ENCODE results near the gene SMURF2.

SMURF2 gene

GRCh38 chr17:64533784-64534183 lies 128.3 kb downstream of the SMURF2 start:
- Mint-ChIP-seq H3K27me3 (ENCODE audit: low read depth) (no peaks in the 10 kb centered on the region), H3K36me3 (ENCODE audit: low read depth) (peaks cover 81% of the 10 kb centered on the region), H3K4me3 (no peak overlapping the region), H3K27ac (no peak overlapping the region), H3K4me1 (no peaks in the 10 kb centered on the region), H3K9me3 (no peaks in the 10 kb centered on the region)
- no peak for TF ChIP-seq CTCF (IDR thresholded peaks at IDR 0.05; ENCODE audit: unreplicated experiment in 3 of 3)

- no peak for TF ChIP-seq CTCF (IDR thresholded peaks at IDR 0.05; ENCODE audit: unreplicated experiment in 3 of 3)
- H3K36me3 Mint-ChIP-seq (ENCODE audit: low read depth): peaks cover 83% of the 10 kb centered on the region
- no peaks in the 10 kb centered on the region for H3K9me3 Mint-ChIP-seq
- no peaks in the 10 kb centered on the region for H3K4me1 Mint-ChIP-seq
- H3K4me3 Mint-ChIP-seq: no peak overlapping the region
- H3K27me3 Mint-ChIP-seq (ENCODE audit: low read depth): no peaks in the 10 kb centered on the region
- H3K27ac Mint-ChIP-seq: no peak overlapping the region
Measured at GRCh38 chr17:64532409-64532808, 129.7 kb downstream of the SMURF2 start.

GRCh38 chr17:64531955-64532371 lies 130.1 kb downstream of the SMURF2 start:
- H3K27ac Mint-ChIP-seq: no peak overlapping the region
- H3K36me3 Mint-ChIP-seq (ENCODE audit: low read depth): peaks cover 83% of the 10 kb centered on the region
- no peak for TF ChIP-seq CTCF (IDR thresholded peaks at IDR 0.05; ENCODE audit: unreplicated experiment in 3 of 3)
- H3K4me1 Mint-ChIP-seq: no peaks in the 10 kb centered on the region
- no peaks in the 10 kb centered on the region for H3K27me3 Mint-ChIP-seq (ENCODE audit: low read depth)
- no peaks in the 10 kb centered on the region for H3K9me3 Mint-ChIP-seq
- no peak overlapping the region for H3K4me3 Mint-ChIP-seq

GRCh38 chr17:64529221-64529620 lies 132.9 kb downstream of the SMURF2 start:
- Mint-ChIP-seq H3K27ac (no peak overlapping the region), H3K4me3 (no peak overlapping the region), H3K4me1 (no peaks in the 10 kb centered on the region), H3K36me3 (ENCODE audit: low read depth) (peaks cover 82% of the 10 kb centered on the region), H3K9me3 (no peaks in the 10 kb centered on the region), H3K27me3 (ENCODE audit: low read depth) (no peaks in the 10 kb centered on the region)
- no peak for TF ChIP-seq CTCF (IDR thresholded peaks at IDR 0.05; ENCODE audit: unreplicated experiment in 3 of 3)

GRCh38 chr17:64527914-64528313 lies 134.2 kb downstream of the SMURF2 start:
- Mint-ChIP-seq H3K36me3 (ENCODE audit: low read depth) (peaks cover 80% of the 10 kb centered on the region), H3K27ac (no peak overlapping the region), H3K27me3 (ENCODE audit: low read depth) (no peaks in the 10 kb centered on the region), H3K4me1 (no peaks in the 10 kb centered on the region), H3K4me3 (no peak overlapping the region), H3K9me3 (no peaks in the 10 kb centered on the region)
- TF ChIP-seq CTCF (IDR thresholded peaks at IDR 0.05; ENCODE audit: unreplicated experiment in 3 of 3): no peak

GRCh38 chr17:64520359-64520758 lies 141.7 kb downstream of the SMURF2 start:
- H3K27ac Mint-ChIP-seq: no peak overlapping the region
- no peaks in the 10 kb centered on the region for H3K27me3 Mint-ChIP-seq (ENCODE audit: low read depth)
- H3K4me3 Mint-ChIP-seq: no peak overlapping the region
- H3K4me1 Mint-ChIP-seq: no peaks in the 10 kb centered on the region
- no peaks in the 10 kb centered on the region for H3K9me3 Mint-ChIP-seq
- peaks cover 63% of the 10 kb centered on the region for H3K36me3 Mint-ChIP-seq (ENCODE audit: low read depth)
- no peak for TF ChIP-seq CTCF (IDR thresholded peaks at IDR 0.05; ENCODE audit: unreplicated experiment in 3 of 3)
